Neuronal stem cell (in vitro differentiated cells): ENCODE measurements around the gene EMC10.
"Not testable (repeated sequence)": the region's sequence is repeated elsewhere in the genome, so short reads cannot be mapped to it uniquely, and the experiment has no call there.

Experiments used
- DNase-seq: peaks from one replicate; pipeline ENCODE4 v3.0.0-alpha.2; 2013; ENCODE audit warnings: low spot score
- H2AFZ ChIP-seq: one replicate; pipeline ENCODE4 v1.6.1; 2013; ENCODE audit warnings: mild to moderate bottlenecking, low read length, inconsistent platforms
- H2AK5ac ChIP-seq: 2 replicates; pipeline ENCODE4 v1.6.1; 2013; ENCODE audit warnings: low read depth, mild to moderate bottlenecking, inconsistent platforms, low read length, moderate library complexity, mixed read lengths
- H2BK120ac ChIP-seq: 2 replicates; pipeline ENCODE4 v1.6.1; 2013; ENCODE audit warnings: low read depth, mild to moderate bottlenecking, inconsistent platforms, low read length, moderate library complexity, mixed read lengths
- H2BK12ac ChIP-seq: one replicate; pipeline ENCODE4 v1.6.1; 2013; ENCODE audit warnings: low read length, inconsistent platforms
- H2BK15ac ChIP-seq: 2 replicates; pipeline ENCODE4 v1.6.1; 2013; ENCODE audit warnings: mild to moderate bottlenecking, low read length, inconsistent platforms, mixed read lengths
- H2BK5ac ChIP-seq: one replicate; pipeline ENCODE4 v1.6.1; 2013; ENCODE audit warnings: inconsistent platforms, mild to moderate bottlenecking, low read length, moderate library complexity
- H3K14ac ChIP-seq: one replicate; pipeline ENCODE4 v1.6.1; 2013; ENCODE audit warnings: low read length, inconsistent platforms
- H3K18ac ChIP-seq: 2 replicates; pipeline ENCODE4 v1.6.1; 2013; ENCODE audit warnings: low read length, inconsistent platforms
- H3K23ac ChIP-seq: 2 replicates; pipeline ENCODE4 v1.6.1; 2013; ENCODE audit warnings: low read depth, mild to moderate bottlenecking, mixed read lengths, low read length, inconsistent platforms; ENCODE audit not compliant: poor library complexity
- H3K27ac ChIP-seq: replicated peaks from 3 replicates; pipeline ENCODE4 v1.5.1; 2013; ENCODE audit warnings: low read length, inconsistent platforms
- H3K27me3 ChIP-seq, 3 experiments: 2 replicates each; pipeline ENCODE4 v1.6.1; 2013; ENCODE audit warnings: low read length in 3 of 3, mild to moderate bottlenecking in 2 of 3, inconsistent platforms in 1 of 3, low read depth in 1 of 3, mixed read lengths in 1 of 3, moderate library complexity in 1 of 3; ENCODE audit not compliant: control insufficient read depth in 3 of 3, insufficient read depth in 3 of 3
- H3K36me3 ChIP-seq, 2 donors: replicated peaks in 1 of 2; 2 replicates each; pipeline ENCODE4 v1.6.1; 2013; ENCODE audit warnings: low read length in 2 of 2; ENCODE audit not compliant: control insufficient read depth in 2 of 2, insufficient read depth in 2 of 2
- H3K4ac ChIP-seq: 2 replicates; pipeline ENCODE4 v1.6.1; 2013; ENCODE audit warnings: inconsistent platforms, mild to moderate bottlenecking, low read length, moderate library complexity
- H3K4me1 ChIP-seq, 2 donors: 1 replicate in 1 of 2; 2 replicates in 1 of 2; pipeline ENCODE4 v1.6.1; 2013; ENCODE audit warnings: low read length in 2 of 2, low read depth in 1 of 2; ENCODE audit not compliant: control insufficient read depth in 2 of 2, insufficient read depth in 1 of 2
- H3K4me2 ChIP-seq: one replicate; pipeline ENCODE4 v1.6.1; 2013; ENCODE audit warnings: mild to moderate bottlenecking, low read length, inconsistent platforms; ENCODE audit not compliant: insufficient read depth, poor library complexity, severe bottlenecking
- H3K4me3 ChIP-seq, 2 donors: 2 replicates each; pipeline ENCODE4 v1.5.1; 2013; ENCODE audit warnings: low read length in 2 of 2, mild to moderate bottlenecking in 2 of 2, inconsistent platforms in 1 of 2, moderate library complexity in 1 of 2
- H3K79me1 ChIP-seq: one replicate; pipeline ENCODE4 v1.6.1; 2013; ENCODE audit warnings: low read depth, mild to moderate bottlenecking, inconsistent platforms, low read length, moderate library complexity
- H3K9ac ChIP-seq: one replicate; pipeline ENCODE4 v1.6.1; 2013; ENCODE audit warnings: mild to moderate bottlenecking, low read depth, low read length, inconsistent platforms; ENCODE audit not compliant: poor library complexity
- H3K9me3 ChIP-seq, 2 donors: replicated peaks in 1 of 2; 2 replicates each; pipeline versions ENCODE3 to v1.6.1; 2013; ENCODE audit warnings: low read length in 2 of 2, mild to moderate bottlenecking in 2 of 2, inconsistent platforms in 1 of 2, low read depth in 1 of 2, mixed read lengths in 1 of 2, moderate library complexity in 1 of 2; ENCODE audit not compliant: control insufficient read depth in 2 of 2, insufficient read depth in 1 of 2
- H4K8ac ChIP-seq: one replicate; pipeline ENCODE4 v1.6.1; 2013; ENCODE audit warnings: low read depth, mild to moderate bottlenecking, inconsistent platforms, low read length, moderate library complexity
- H4K91ac ChIP-seq: one replicate; pipeline ENCODE4 v1.6.1; 2013; ENCODE audit warnings: low read length, low read depth, mild to moderate bottlenecking, inconsistent platforms; ENCODE audit not compliant: poor library complexity
- WGBS, 2 donors: extraction: QIAGEN DNeasy Blood & Tissue Kit; methylation state at CpG; one replicate each; pipeline ENCODE4 v1.1.7; 2013; ENCODE audit warnings: missing lambda C conversion rate in 2 of 2, mixed read lengths in 1 of 2; ENCODE audit not compliant: insufficient read length in 2 of 2, insufficient replicate concordance in 1 of 2; ENCODE audit errors: extremely low coverage in 2 of 2; 5-methylcytosine and 5-hydroxymethylcytosine counted together

Gene EMC10

GRCh38 chr19:50435221-50435620 is 41.1 kb upstream of the EMC10 start:
- DNase-seq, result no peak
- Histone ChIP-seq H2BK15ac (peak overlapping the region; percentile 33), H2BK12ac (no peak overlapping the region), H3K27ac (no peak overlapping the region), H3K36me3 (no peaks in the 10 kb centered on the region), H4K8ac (no peak overlapping the region), H3K18ac (peak overlapping the region; percentile 15), H3K27me3 (peaks cover 0 to 41% (median 11%) of the 10 kb centered on the region in 3 experiments), H3K4me1 (peaks cover 13 to 19% of the 10 kb centered on the region in 2 donors), H2AK5ac (peak overlapping the region; percentile 70), H3K9ac (no peak overlapping the region), H3K14ac (no peak overlapping the region), H4K91ac (no peak overlapping the region), H2AFZ (no peak overlapping the region), H3K23ac (no peak overlapping the region), H3K4me3 (no peak overlapping the region), H2BK5ac (peak overlapping the region; percentile 78), H3K79me1 (no peaks in the 10 kb centered on the region), H3K4me2 (no peak overlapping the region), H3K4ac (no peak overlapping the region), H3K9me3 (no peaks in the 10 kb centered on the region), H2BK120ac (no peak overlapping the region)
- no CpG with 5 or more reads among the region's 17 CpGs for WGBS, 2 donors

GRCh38 chr19:50435627-50436026 is 40.7 kb upstream of the EMC10 start:
- Histone ChIP-seq H2BK15ac (no peak overlapping the region), H2BK12ac (no peak overlapping the region)
- WGBS, 2 donors, result no CpG with 5 or more reads among the region's 12 CpGs

GRCh38 chr19:50437862-50438449 is 38.4 kb upstream of the EMC10 start:
- no peak overlapping the region for H4K8ac ChIP-seq
- H2BK5ac ChIP-seq, result no peak overlapping the region
- H2BK120ac ChIP-seq, result no peak overlapping the region
- H2BK15ac ChIP-seq, result no peak overlapping the region
- no peak overlapping the region for H3K4me3 ChIP-seq
- H3K4me2 ChIP-seq, result no peak overlapping the region
- no peak for DNase-seq
- WGBS, 2 donors, result 100% methylated on average over 1 to 3 of the region's 5 CpGs
- H3K9me3 ChIP-seq, result no peaks in the 10 kb centered on the region
- H3K36me3 ChIP-seq, result no peaks in the 10 kb centered on the region
- no peak overlapping the region for H3K23ac ChIP-seq
- H2AFZ ChIP-seq, result no peak overlapping the region
- H3K4me1 ChIP-seq, result peaks cover 1 to 6% of the 10 kb centered on the region in 2 donors
- H3K4ac ChIP-seq, result peak overlapping the region; percentile 76
- H3K79me1 ChIP-seq, result no peaks in the 10 kb centered on the region
- no peak overlapping the region for H3K18ac ChIP-seq
- no peak overlapping the region for H4K91ac ChIP-seq
- peak overlapping the region; percentile 16 for H2AK5ac ChIP-seq
- H3K27ac ChIP-seq, result no peak overlapping the region
- peak overlapping the region; percentile 6 for H2BK12ac ChIP-seq
- peaks cover 0 to 37% (median 0%) of the 10 kb centered on the region in 3 experiments for H3K27me3 ChIP-seq
- H3K14ac ChIP-seq, result peak overlapping the region; percentile 31
- no peak overlapping the region for H3K9ac ChIP-seq

More at GRCh38 chr19:50435627-50436026, 40.7 kb upstream of the EMC10 start:
- H4K8ac ChIP-seq, result no peak overlapping the region
- H2AK5ac ChIP-seq, result peak overlapping the region; percentile 70
- no peak overlapping the region for H3K14ac ChIP-seq
- H3K9me3 ChIP-seq, result no peaks in the 10 kb centered on the region
- no peak overlapping the region for H3K18ac ChIP-seq
- H4K91ac ChIP-seq, result no peak overlapping the region
- H2BK120ac ChIP-seq, result no peak overlapping the region
- H3K9ac ChIP-seq, result no peak overlapping the region
- H3K4me1 ChIP-seq, result peaks cover 13 to 18% of the 10 kb centered on the region in 2 donors
- H3K4me2 ChIP-seq, result no peak overlapping the region
- no peak for DNase-seq
- no peaks in the 10 kb centered on the region for H3K79me1 ChIP-seq
- peaks cover 0 to 40% (median 10%) of the 10 kb centered on the region in 3 experiments for H3K27me3 ChIP-seq
- H3K4ac ChIP-seq, result no peak overlapping the region
- no peaks in the 10 kb centered on the region for H3K36me3 ChIP-seq
- no peak overlapping the region for H3K4me3 ChIP-seq
- H2AFZ ChIP-seq, result no peak overlapping the region
- peak overlapping the region; percentile 20 for H2BK5ac ChIP-seq
- no peak overlapping the region for H3K27ac ChIP-seq
- H3K23ac ChIP-seq, result no peak overlapping the region

- H3K27me3 ChIP-seq, result peaks cover 0 to 25% (median 0%) of the 10 kb centered on the region in 3 experiments
- not testable (repeated sequence) for H3K4ac ChIP-seq, H3K4me2 ChIP-seq, H3K79me1 ChIP-seq, H2BK5ac ChIP-seq, H4K91ac ChIP-seq, H3K4me1 ChIP-seq, H3K14ac ChIP-seq, H3K27ac ChIP-seq, H3K4me3 ChIP-seq, H3K18ac ChIP-seq, H2AK5ac ChIP-seq, H2BK12ac ChIP-seq, H3K36me3 ChIP-seq, H4K8ac ChIP-seq, H2BK120ac ChIP-seq, H3K9me3 ChIP-seq, H3K9ac ChIP-seq, DNase-seq, H2BK15ac ChIP-seq, H3K23ac ChIP-seq, H2AFZ ChIP-seq
- 100% methylated on average over 1 of the region's 2 CpGs; no CpG with 5 or more reads in 1 of the 2 donors for WGBS, 2 donors
Observed at GRCh38 chr19:50439130-50439529, 37.2 kb upstream of the EMC10 start.
